ACC112 (cell line): ENCODE results near the gene ZBED6.
"Not testable (repeated sequence)": the region's sequence is repeated elsewhere in the genome, so short reads cannot be mapped to it uniquely, and the experiment has no call there.

Source experiments
- H2AFZ ChIP-seq: fragments of 200-600 bp; sonication (generic); one replicate; pipeline ENCODE4 v1.6.0; 2017; ENCODE audit warnings: antibody characterized with exemption, low read length; ENCODE audit not compliant: unreplicated experiment
- H3K27ac ChIP-seq: fragments of 200-600 bp; sonication (generic); 2 replicates; pipeline ENCODE4 v1.5.1; 2014; ENCODE audit warnings: low read depth, mild to moderate bottlenecking, antibody characterized with exemption, low read length, moderate library complexity
- H3K27me3 ChIP-seq: fragments of 200-600 bp; sonication (generic); 2 replicates; pipeline ENCODE4 v1.6.1; 2014; ENCODE audit warnings: mild to moderate bottlenecking, antibody characterized with exemption, low read length, moderate library complexity, mixed read lengths; ENCODE audit not compliant: insufficient read depth
- H3K36me3 ChIP-seq: fragments of 200-600 bp; sonication (generic); 2 replicates; pipeline ENCODE4 v1.6.1; 2016; ENCODE audit warnings: mild to moderate bottlenecking, antibody characterized with exemption, low read length, moderate library complexity, mixed read lengths; ENCODE audit not compliant: insufficient read depth
- H3K4me1 ChIP-seq: fragments of 200-600 bp; sonication (generic); one replicate; pipeline ENCODE4 v1.6.1; 2016; ENCODE audit warnings: low read length, mixed read lengths; ENCODE audit not compliant: insufficient read depth, unreplicated experiment, control insufficient read depth
- H3K4me3 ChIP-seq: fragments of 200-600 bp; sonication (generic); 2 replicates; pipeline ENCODE4 v1.5.1; 2014; ENCODE audit warnings: mild to moderate bottlenecking, low read depth, low read length
- H3K79me2 ChIP-seq: fragments of 200-600 bp; sonication (generic); one replicate; pipeline ENCODE4 v1.6.0; 2016; ENCODE audit warnings: low read length; ENCODE audit not compliant: control insufficient read depth, unreplicated experiment, insufficient read depth

Gene ZBED6, protein sequence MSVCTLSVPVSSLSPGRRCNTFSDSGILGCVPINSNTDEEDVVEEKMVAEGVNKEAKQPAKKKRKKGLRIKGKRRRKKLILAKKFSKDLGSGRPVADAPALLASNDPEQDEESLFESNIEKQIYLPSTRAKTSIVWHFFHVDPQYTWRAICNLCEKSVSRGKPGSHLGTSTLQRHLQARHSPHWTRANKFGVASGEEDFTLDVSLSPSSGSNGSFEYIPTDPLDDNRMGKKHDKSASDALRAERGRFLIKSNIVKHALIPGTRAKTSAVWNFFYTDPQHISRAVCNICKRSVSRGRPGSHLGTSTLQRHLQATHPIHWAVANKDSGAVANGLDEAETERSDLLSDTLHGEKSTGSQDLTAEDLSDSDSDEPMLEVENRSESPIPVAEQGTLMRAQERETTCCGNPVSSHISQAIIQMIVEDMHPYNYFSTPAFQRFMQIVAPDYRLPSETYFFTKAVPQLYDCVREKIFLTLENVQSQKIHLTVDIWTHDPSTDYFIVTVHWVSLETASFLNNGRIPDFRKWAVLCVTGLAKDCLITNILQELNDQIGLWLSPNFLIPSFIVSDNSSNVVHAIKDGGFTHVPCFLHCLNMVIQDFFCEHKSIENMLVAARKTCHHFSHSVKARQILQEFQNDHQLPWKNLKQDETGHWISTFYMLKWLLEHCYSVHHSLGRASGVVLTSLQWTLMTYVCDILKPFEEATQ (N-terminal part only)

DNA sequence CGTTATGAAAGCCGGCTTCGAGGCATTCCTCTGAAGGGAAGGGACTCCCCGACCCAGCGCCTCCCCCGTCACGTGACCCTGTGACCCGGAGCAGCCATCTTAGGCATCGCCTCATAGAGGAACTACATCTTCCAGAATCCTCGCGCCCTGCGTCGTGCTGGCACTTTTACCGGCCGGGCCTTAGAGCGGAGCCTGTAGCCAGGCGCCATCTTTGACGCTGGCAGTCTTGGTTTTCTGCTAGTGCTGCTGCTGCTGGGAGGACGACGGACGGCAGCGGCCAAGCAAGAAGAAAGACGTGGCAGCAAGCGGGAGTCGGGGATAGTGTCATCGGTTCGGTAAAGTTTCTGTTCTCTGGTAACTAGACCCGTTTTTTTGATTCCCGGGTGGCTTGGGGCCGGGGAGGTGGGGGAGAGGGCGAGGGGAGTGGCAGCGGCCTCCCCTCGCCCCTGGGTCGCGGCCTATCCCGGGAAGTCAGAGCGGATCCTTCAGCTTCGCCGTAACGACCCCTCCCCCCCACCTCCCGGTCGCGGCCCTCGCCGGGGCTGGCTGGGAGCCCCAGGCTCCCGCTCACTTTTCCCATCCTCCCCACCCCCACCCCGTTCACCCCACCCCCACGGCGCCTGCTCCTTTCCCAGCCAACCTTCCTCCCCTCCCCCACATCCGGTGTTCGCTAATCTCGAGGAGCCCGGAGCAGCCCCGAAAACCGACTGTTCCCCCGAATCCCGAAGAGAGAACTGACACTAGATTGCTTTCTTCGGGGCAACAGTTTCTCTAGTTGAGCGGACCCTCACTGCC lies at the start of gene ZBED6, which contains the start of gene ZC3H11A:
Gene ZBED6 (plus strand): TSS at position 183 of the 795 bp plus-strand sequence. CDS start 1,900 bp downstream, outside the sequence.
Gene ZC3H11A (plus strand): TSS at position 183 of the 795 bp plus-strand sequence. CDS start 21,448 bp downstream, outside the sequence.
- Histone ChIP-seq H3K36me3 (peaks cover 36% of the 10 kb centered on the region), H3K27me3 (no peaks in the 10 kb centered on the region), H3K4me3 (peak within 1 kb of the TSS; percentile 100), H3K79me2 (peaks cover 48% of the 10 kb centered on the region), H2AFZ (peak within 1 kb of the TSS; percentile 62), H3K27ac (peak within 1 kb of the TSS; percentile 94), H3K4me1 (peaks cover 39% of the 10 kb centered on the region)

DNA sequence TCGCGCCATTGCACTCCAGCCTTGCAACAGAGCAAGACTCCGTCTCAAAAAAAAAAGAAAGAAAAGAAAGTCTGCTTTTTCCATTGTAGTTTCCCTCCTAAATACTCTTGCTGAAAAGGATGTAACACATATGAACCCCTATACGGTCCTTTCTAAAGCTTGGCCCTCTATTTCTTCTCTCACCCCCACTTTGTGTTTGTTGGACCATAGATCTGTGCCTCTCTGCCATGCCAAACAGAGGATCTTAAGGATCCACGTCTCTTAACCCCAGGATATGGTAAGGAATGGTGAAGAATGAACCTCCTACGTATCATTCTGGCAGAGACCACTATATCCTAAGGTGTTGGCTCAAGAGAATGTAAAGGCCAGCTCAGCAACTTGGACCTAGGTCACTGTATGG lies 49.1 kb upstream of the ZBED6 start:
- Histone ChIP-seq H3K36me3 (no peaks in the 10 kb centered on the region), H3K4me1 (no peaks in the 10 kb centered on the region), H3K27ac (no peak overlapping the region), H2AFZ (no peak overlapping the region), H3K4me3 (no peak overlapping the region), H3K27me3 (no peaks in the 10 kb centered on the region), H3K79me2 (no peaks in the 10 kb centered on the region)

DNA sequence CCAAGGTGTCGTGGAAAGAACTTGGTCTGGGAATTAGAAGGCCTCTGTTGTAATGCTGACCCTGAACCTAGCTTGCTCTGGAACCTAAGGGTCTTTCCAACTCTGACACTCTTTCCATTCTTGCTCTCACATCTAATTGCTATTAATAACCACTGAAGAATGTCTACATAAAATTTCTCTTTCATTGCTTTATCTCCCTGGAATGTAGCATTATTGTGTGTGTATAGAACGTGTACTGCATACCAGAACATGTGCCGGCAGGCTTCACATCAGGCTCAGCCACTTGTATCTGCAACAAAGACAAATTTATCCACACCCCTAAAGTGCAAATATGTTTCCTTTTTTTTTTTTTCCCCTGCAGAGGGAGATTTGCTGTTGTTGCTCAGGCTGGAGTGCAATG lies 44.4 kb upstream of the ZBED6 start:
- Histone ChIP-seq H2AFZ (no peak overlapping the region), H3K4me1 (peaks cover 3% of the 10 kb centered on the region), H3K36me3 (no peaks in the 10 kb centered on the region), H3K27ac (no peak overlapping the region), H3K79me2 (no peaks in the 10 kb centered on the region), H3K4me3 (no peak overlapping the region), H3K27me3 (no peaks in the 10 kb centered on the region)

DNA sequence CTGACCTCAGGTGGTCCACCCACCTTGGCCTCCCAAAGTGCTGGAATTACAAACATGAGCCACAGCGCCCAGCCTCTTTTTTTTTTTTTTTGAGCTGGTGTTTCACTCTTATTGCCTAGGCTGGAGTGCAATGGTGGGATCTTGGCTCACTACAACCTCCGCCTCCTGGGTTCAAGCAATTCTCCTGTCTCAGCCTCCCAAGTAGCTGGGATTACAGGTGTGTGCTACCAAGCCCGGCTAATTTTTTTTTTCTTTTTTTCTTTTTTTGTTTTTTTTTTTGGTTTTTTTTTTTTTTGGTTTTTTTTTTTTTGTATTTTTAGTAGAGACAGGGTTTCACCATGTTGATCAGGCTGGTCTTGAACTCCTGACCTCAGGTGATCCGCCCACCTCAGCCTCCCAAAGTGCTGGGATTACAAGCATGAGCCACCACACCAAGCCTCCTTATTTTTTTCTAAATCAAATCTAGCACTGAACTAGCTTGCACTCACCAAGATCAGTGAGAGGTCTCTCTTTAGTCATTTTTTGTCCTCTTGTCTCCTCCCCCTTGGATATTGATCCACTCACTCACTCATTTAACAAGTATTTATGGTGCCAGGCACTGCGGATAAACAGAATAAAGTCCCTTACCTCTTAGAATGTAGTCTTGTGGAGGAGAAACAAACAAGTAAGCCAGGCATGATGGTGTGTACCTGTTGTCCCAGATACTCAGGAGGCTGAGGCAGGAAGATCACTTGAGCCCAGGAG lies 43.6 kb upstream of the ZBED6 start:
- H3K36me3 ChIP-seq, H2AFZ ChIP-seq, H3K27ac ChIP-seq, H3K27me3 ChIP-seq, H3K4me1 ChIP-seq, H3K4me3 ChIP-seq, H3K79me2 ChIP-seq: not testable (repeated sequence)

DNA sequence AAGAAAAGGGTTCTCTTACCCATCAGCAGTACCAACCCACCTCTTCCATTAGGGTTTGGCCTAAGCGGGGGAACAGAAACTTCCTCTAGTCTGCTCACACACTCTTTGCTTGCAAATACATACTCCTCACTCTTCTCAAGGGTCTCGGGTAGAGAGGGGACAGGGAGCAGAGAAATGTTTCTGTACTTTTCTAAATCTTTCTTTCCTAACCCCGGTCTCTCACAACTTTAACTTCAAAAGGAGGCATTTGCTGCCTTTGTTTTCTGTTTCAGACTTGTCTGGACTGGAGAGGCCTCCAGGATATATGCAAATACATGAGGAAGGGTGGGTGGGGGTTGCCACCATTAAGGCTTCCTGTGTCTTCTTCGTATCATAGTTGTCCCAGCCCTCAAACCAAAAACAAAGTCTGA lies 41.0 kb upstream of the ZBED6 start:
- Histone ChIP-seq H3K4me3 (no peak overlapping the region), H2AFZ (no peak overlapping the region), H3K27me3 (no peaks in the 10 kb centered on the region), H3K36me3 (no peaks in the 10 kb centered on the region), H3K27ac (no peak overlapping the region), H3K79me2 (no peaks in the 10 kb centered on the region), H3K4me1 (peaks cover 7% of the 10 kb centered on the region)

DNA sequence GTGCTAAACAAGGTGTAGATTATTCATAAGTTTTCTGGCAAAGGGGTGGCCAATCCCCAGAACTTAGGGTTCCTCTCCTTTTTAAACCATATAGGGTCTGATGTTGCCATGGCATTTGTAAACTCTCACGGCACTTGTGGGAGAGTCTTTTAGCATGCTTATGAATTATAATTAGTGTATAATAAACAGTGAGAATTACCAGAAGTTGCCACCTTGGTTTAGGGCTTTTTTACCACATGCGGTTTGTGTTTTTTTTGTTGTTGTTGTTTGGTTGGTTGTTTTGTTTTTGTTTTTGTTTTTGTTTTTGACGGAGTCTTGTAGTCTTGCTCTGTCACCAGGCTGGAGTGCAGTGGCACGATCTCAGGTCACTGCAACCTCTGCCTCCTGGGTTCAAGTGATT lies 39.4 kb upstream of the ZBED6 start:
- Histone ChIP-seq H3K79me2 (no peaks in the 10 kb centered on the region), H2AFZ (no peak overlapping the region), H3K4me3 (no peak overlapping the region), H3K36me3 (no peaks in the 10 kb centered on the region), H3K4me1 (peaks cover 7% of the 10 kb centered on the region), H3K27me3 (no peaks in the 10 kb centered on the region), H3K27ac (no peak overlapping the region)

DNA sequence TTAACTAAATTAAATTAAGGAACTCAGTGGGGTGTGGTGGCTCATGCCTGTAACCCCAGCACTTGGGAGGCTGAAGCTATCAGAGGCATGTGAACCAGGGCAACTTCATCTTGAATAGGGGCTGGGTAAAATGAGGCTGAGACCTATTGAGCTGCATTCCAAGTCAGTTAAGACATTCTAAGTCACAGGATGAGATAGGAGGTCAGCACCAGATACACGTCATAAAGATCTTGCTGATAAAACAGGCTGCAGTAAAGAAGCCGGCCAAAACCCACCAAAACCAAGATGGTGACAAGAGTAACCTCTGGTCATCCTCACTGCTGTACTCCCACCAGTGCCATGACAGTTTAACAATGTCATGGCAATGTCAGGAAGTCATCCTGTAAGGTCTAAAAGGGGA lies 36.7 kb upstream of the ZBED6 start:
- not testable (repeated sequence) for H3K27ac ChIP-seq, H3K27me3 ChIP-seq, H3K36me3 ChIP-seq, H3K4me1 ChIP-seq, H3K4me3 ChIP-seq, H3K79me2 ChIP-seq, H2AFZ ChIP-seq

DNA sequence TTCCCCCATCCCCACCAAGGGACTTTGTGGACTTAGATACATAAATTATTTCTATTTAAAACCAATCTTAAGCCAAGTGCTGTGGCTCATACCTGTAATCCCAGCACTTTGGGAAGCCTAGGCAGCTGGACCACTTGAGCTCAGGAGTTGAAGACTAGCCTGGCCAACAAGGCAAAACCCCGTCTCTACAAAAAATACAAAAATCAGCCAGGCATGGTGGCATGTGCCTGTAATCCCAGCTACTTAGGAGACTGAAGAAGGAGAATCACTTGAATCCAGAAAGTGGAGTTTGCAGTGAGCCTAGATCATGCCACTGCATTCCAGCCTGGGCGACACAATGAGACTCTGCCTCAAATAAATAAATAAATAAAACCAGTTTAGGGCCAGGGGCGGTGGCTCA lies 34.9 kb upstream of the ZBED6 start:
- Histone ChIP-seq H3K79me2 (no peaks in the 10 kb centered on the region), H3K4me1 (peaks cover 7% of the 10 kb centered on the region), H2AFZ (no peak overlapping the region), H3K27ac (no peak overlapping the region), H3K27me3 (peaks cover 11% of the 10 kb centered on the region; the same call in 1 of the 2 replicates), H3K4me3 (no peak overlapping the region), H3K36me3 (no peaks in the 10 kb centered on the region)

DNA sequence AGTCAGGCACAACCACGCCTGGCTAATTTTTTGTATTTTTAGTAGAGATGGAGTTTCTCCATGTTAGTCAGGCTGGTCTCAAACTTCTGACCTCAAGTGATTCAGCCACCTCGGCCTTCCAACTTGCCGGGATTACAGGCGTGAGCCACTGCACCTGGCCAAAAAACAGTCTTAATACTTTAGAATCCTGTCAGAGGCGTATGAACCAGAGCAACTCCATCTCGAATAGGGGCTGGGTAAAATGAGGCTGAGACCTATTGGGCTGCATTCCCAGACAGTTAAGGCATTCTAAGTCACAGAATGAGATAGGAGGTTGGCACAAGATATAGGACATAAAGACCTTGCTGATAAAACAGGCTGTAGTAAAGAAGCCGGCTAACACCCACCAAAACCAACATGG lies 33.5 kb upstream of the ZBED6 start:
- not testable (repeated sequence) for H3K4me3 ChIP-seq, H3K79me2 ChIP-seq, H2AFZ ChIP-seq, H3K36me3 ChIP-seq, H3K4me1 ChIP-seq, H3K27ac ChIP-seq
- H3K27me3 ChIP-seq: peaks cover 11% of the 10 kb centered on the region; the same call in 1 of the 2 replicates

DNA sequence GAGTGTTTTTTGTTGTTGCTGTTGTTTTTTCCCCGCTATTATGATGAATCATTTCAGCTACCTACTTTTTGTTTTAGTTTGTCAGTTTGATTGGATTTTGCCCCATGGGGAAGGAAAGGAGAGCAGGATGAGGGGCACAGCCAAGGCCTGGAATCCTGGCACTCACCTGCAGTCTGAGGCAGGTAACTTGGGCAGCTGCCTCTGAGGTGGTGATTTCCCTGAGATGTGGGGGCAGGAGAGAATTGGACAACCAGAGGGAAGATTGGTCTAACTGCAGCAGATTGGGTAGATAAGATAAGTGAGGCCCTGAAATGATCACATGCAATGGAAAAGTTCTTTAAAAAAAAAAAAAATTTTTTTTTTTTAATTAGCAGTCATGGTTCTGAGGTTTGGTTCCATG lies 31.9 kb upstream of the ZBED6 start:
- Histone ChIP-seq H3K79me2 (no peaks in the 10 kb centered on the region), H3K36me3 (no peaks in the 10 kb centered on the region), H3K27me3 (peaks cover 11% of the 10 kb centered on the region; the same call in 1 of the 2 replicates), H2AFZ (no peak overlapping the region), H3K4me3 (no peak overlapping the region), H3K27ac (no peak overlapping the region), H3K4me1 (no peaks in the 10 kb centered on the region)
